Nucleus accumbens (tissue), 56 donors: ENCODE data around the gene ADTRP.
"Not testable (repeated sequence)": the region's sequence is repeated elsewhere in the genome, so short reads cannot be mapped to it uniquely, and the experiment has no call there.

Experiments
- DNase-seq, 56 donors: peaks; one replicate each; lab custom pipeline; 2025; lab: John Stamatoyannopoulos, UW

ADTRP gene

GRCh38 chr6:11705069-11705468 lies 73.5 kb downstream of the ADTRP start:
- DNase-seq = no peak

GRCh38 chr6:11703725-11704124 lies 74.9 kb downstream of the ADTRP start:
- no peak for DNase-seq

- peak in 7 of 56 donors; percentile 1 to 32 (median 7) for DNase-seq
Measured at GRCh38 chr6:11702500-11703130, 76.0 kb downstream of the ADTRP start.

GRCh38 chr6:11702089-11702488 lies 76.5 kb downstream of the ADTRP start:
- DNase-seq = no peak

- DNase-seq = no peak
Measured at GRCh38 chr6:11701573-11701972, 77.0 kb downstream of the ADTRP start.

GRCh38 chr6:11700118-11700718 lies 78.4 kb downstream of the ADTRP start:
- DNase-seq = no peak

- no peak for DNase-seq
Measured at GRCh38 chr6:11699576-11699975, 79.0 kb downstream of the ADTRP start.

GRCh38 chr6:11692451-11693376 lies 85.9 kb downstream of the ADTRP start:
- DNase-seq = no peak

GRCh38 chr6:11689847-11690246 lies 88.8 kb downstream of the ADTRP start:
- no peak for DNase-seq

- DNase-seq = not testable (repeated sequence)
Measured at GRCh38 chr6:11689400-11689799, 89.2 kb downstream of the ADTRP start.

- no peak for DNase-seq
Measured at GRCh38 chr6:11688425-11688709, 90.2 kb downstream of the ADTRP start.

- DNase-seq = no peak
Measured at GRCh38 chr6:11685481-11686093, 93.0 kb downstream of the ADTRP start.

- no peak for DNase-seq
Measured at GRCh38 chr6:11684901-11685480, 93.6 kb downstream of the ADTRP start.

GRCh38 chr6:11683871-11684270 lies 94.7 kb downstream of the ADTRP start:
- no peak for DNase-seq

GRCh38 chr6:11682561-11682975 lies 96.0 kb downstream of the ADTRP start:
- DNase-seq = no peak

- no peak for DNase-seq
Measured at GRCh38 chr6:11681770-11682169, 96.8 kb downstream of the ADTRP start.

- DNase-seq = no peak
Measured at GRCh38 chr6:11681357-11681756, 97.2 kb downstream of the ADTRP start.

- not testable (repeated sequence) for DNase-seq
Measured at GRCh38 chr6:11680479-11680878, 98.1 kb downstream of the ADTRP start.

GRCh38 chr6:11679099-11679498 lies 99.5 kb downstream of the ADTRP start:
- no peak for DNase-seq

- no peak for DNase-seq
Measured at GRCh38 chr6:11675601-11676000, 103.0 kb downstream of the ADTRP start.

- DNase-seq = no peak
Measured at GRCh38 chr6:11672669-11673068, 105.9 kb downstream of the ADTRP start.
